ENCODE measurements around the gene PPT2. TPM values are rescaled to one million over a fixed set of nuclear protein-coding genes. Genes with fewer than 3 reads are reported as not detected.
A peak's percentile ranks its signal among the peaks of the same experiment; 100 is the strongest.
"Not testable (repeated sequence)": the region's sequence is repeated elsewhere in the genome, so short reads cannot be mapped to it uniquely, and the experiment has no call there.

PPT2 gene
- polyA plus RNA-seq, 2 donors: 20.7 to 21.6 TPM

DNA sequence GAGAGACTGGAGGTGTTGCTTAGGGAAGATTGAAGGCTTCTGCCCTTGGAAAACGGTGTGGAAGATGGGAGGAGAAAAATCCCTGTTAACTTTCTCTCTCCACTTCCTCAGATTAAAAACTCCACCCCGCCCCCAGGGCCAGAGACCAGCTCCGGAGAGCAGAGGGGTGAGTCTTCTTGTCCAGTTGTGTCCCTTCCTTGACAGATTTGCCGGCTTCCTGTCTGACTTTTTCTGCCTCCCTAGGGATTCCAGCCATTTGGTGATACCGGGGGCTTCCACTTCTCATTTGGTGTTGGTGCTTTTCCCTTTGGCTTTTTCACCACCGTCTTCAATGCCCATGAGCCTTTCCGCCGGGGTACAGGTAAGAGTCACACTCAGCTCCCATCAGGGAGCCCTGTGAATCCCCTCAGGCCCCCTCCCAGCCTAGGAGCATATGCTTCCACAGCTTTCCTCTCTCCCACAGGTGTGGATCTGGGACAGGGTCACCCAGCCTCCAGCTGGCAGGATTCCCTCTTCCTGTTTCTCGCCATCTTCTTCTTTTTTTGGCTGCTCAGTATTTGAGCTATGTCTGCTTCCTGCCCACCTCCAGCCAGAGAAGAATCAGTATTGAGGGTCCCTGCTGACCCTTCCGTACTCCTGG, 25.9 kb downstream of the PPT2 start:
- no peak overlapping the region for H3K27ac ChIP-seq (ENCODE audit: low read depth in 2 of 2, low read length in 1 of 2)
- H3K4me3 ChIP-seq (ENCODE audit: low read depth in 1 of 2, low read length in 2 of 2): no peak overlapping the region
- peaks cover 2 to 8% of the 10 kb centered on the region in 2 donors for H3K36me3 ChIP-seq (ENCODE audit: control insufficient read depth in 2 of 2, insufficient read depth in 2 of 2, low read length in 1 of 2)
- peaks cover 4 to 10% of the 10 kb centered on the region in 2 donors for H3K4me1 ChIP-seq (ENCODE audit: control insufficient read depth in 2 of 2, insufficient read depth in 2 of 2, low read length in 1 of 2)
- no peaks in the 10 kb centered on the region for H3K9me3 ChIP-seq (ENCODE audit: control insufficient read depth in 2 of 2, insufficient read depth in 1 of 2, low read depth in 1 of 2, low read length in 1 of 2)
- no peaks in the 10 kb centered on the region for H3K27me3 ChIP-seq (ENCODE audit: control insufficient read depth in 1 of 2, insufficient read depth in 2 of 2, low read length in 2 of 2)
- 62 to 68% methylated on average over 10 of the region's 10 CpGs for WGBS, 2 donors

DNA sequence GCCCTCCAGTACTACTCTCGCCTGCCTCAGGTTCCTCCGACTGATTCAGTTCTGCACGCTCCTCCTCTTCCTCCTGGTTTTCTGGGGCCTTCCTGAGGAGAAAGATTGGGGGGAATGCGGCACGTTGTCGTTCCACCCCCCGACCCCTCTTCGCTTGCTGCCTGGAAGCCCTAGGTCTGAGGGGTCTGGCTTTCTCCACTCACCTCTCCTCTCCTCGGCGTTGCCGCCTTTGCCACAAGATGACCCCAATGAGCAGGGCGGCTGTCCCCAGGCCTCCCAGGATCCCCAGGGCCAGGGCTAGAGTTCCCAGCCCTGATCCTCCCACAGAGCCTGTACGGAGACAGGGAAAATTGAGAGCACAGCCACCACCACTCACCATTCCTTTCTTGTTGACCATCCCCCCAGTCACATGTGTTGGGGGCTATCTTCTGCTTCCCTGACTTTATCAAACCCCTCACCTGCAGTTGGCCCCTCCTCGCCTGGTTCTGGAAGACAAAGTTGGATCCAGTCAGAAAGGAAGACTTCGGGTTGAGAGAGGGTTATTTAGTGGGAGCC, 27.3 kb downstream of the PPT2 start:
- Histone ChIP-seq H3K4me3 (ENCODE audit: low read depth in 1 of 2, low read length in 2 of 2) (no peak overlapping the region), H3K27me3 (ENCODE audit: control insufficient read depth in 1 of 2, insufficient read depth in 2 of 2, low read length in 2 of 2) (no peaks in the 10 kb centered on the region), H3K4me1 (ENCODE audit: control insufficient read depth in 2 of 2, insufficient read depth in 2 of 2, low read length in 1 of 2) (peaks cover 2 to 7% of the 10 kb centered on the region in 2 donors), H3K9me3 (ENCODE audit: control insufficient read depth in 2 of 2, insufficient read depth in 1 of 2, low read depth in 1 of 2, low read length in 1 of 2) (no peaks in the 10 kb centered on the region), H3K36me3 (ENCODE audit: control insufficient read depth in 2 of 2, insufficient read depth in 2 of 2, low read length in 1 of 2) (peaks cover 2 to 8% of the 10 kb centered on the region in 2 donors), H3K27ac (ENCODE audit: low read depth in 2 of 2, low read length in 1 of 2) (peak overlapping the region in 1 of 2 donors; percentile 20)
- WGBS, 2 donors: 91 to 92% methylated on average over 15 of the region's 15 CpGs

- Histone ChIP-seq H3K27me3 (ENCODE audit: control insufficient read depth in 1 of 2, insufficient read depth in 2 of 2, low read length in 2 of 2) (no peaks in the 10 kb centered on the region), H3K9me3 (ENCODE audit: control insufficient read depth in 2 of 2, insufficient read depth in 1 of 2, low read depth in 1 of 2, low read length in 1 of 2) (no peaks in the 10 kb centered on the region), H3K4me3 (ENCODE audit: low read depth in 1 of 2, low read length in 2 of 2) (no peak overlapping the region), H3K36me3 (ENCODE audit: control insufficient read depth in 2 of 2, insufficient read depth in 2 of 2, low read length in 1 of 2) (peaks cover 8% of the 10 kb centered on the region in 2 donors), H3K27ac (ENCODE audit: low read depth in 2 of 2, low read length in 1 of 2) (peak overlapping the region in 1 of 2 donors; percentile 78), H3K4me1 (ENCODE audit: control insufficient read depth in 2 of 2, insufficient read depth in 2 of 2, low read length in 1 of 2) (peaks cover 2 to 7% of the 10 kb centered on the region in 2 donors)
- 65 to 72% methylated on average over 9 to 10 of the region's 10 CpGs for WGBS, 2 donors
Observed at GRCh38 chr6:32181915-32182529, 28.1 kb downstream of the PPT2 start.

DNA sequence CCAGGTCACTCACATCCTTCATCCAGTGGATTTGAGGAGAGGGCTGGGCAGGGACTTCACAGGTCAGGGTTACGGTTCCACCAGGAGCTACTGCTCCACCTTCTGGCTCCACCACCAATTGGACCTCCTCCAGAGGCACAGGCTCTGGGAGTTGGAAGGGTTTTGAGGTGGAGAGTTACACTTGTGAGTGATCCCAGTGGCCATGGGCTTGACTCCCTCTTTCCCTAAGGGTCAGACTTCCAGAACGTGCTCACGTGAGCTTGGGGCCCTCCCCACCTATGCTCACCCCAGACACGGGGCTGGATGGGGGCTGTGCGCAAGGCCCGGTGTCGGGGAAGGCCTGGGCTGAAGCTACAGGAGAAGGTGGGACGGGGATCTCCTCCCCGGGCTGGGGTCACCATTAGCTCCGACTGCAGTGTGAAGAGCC, 28.6 kb downstream of the PPT2 start:
- WGBS, 2 donors: 81 to 85% methylated on average over 10 of the region's 10 CpGs
- Histone ChIP-seq H3K36me3 (ENCODE audit: control insufficient read depth in 2 of 2, insufficient read depth in 2 of 2, low read length in 1 of 2) (peaks cover 8 to 11% of the 10 kb centered on the region in 2 donors), H3K9me3 (ENCODE audit: control insufficient read depth in 2 of 2, insufficient read depth in 1 of 2, low read depth in 1 of 2, low read length in 1 of 2) (no peaks in the 10 kb centered on the region), H3K4me3 (ENCODE audit: low read depth in 1 of 2, low read length in 2 of 2) (no peak overlapping the region), H3K27me3 (ENCODE audit: control insufficient read depth in 1 of 2, insufficient read depth in 2 of 2, low read length in 2 of 2) (no peaks in the 10 kb centered on the region), H3K27ac (ENCODE audit: low read depth in 2 of 2, low read length in 1 of 2) (peak overlapping the region in 1 of 2 donors; percentile 78), H3K4me1 (ENCODE audit: control insufficient read depth in 2 of 2, insufficient read depth in 2 of 2, low read length in 1 of 2) (peaks cover 2 to 9% of the 10 kb centered on the region in 2 donors)

- no peaks in the 10 kb centered on the region for H3K27me3 ChIP-seq (ENCODE audit: control insufficient read depth in 1 of 2, insufficient read depth in 2 of 2, low read length in 2 of 2)
- peaks cover 8 to 13% of the 10 kb centered on the region in 2 donors for H3K36me3 ChIP-seq (ENCODE audit: control insufficient read depth in 2 of 2, insufficient read depth in 2 of 2, low read length in 1 of 2)
- H3K4me3 ChIP-seq (ENCODE audit: low read depth in 1 of 2, low read length in 2 of 2): no peak overlapping the region
- peaks cover 5 to 10% of the 10 kb centered on the region in 2 donors for H3K4me1 ChIP-seq (ENCODE audit: control insufficient read depth in 2 of 2, insufficient read depth in 2 of 2, low read length in 1 of 2)
- no peaks in the 10 kb centered on the region for H3K9me3 ChIP-seq (ENCODE audit: control insufficient read depth in 2 of 2, insufficient read depth in 1 of 2, low read depth in 1 of 2, low read length in 1 of 2)
- peak overlapping the region in 1 of 2 donors; percentile 78 for H3K27ac ChIP-seq (ENCODE audit: low read depth in 2 of 2, low read length in 1 of 2)
- 70 to 73% methylated on average over 3 of the region's 3 CpGs for WGBS, 2 donors
Observed at GRCh38 chr6:32183030-32183429, 29.1 kb downstream of the PPT2 start.

DNA sequence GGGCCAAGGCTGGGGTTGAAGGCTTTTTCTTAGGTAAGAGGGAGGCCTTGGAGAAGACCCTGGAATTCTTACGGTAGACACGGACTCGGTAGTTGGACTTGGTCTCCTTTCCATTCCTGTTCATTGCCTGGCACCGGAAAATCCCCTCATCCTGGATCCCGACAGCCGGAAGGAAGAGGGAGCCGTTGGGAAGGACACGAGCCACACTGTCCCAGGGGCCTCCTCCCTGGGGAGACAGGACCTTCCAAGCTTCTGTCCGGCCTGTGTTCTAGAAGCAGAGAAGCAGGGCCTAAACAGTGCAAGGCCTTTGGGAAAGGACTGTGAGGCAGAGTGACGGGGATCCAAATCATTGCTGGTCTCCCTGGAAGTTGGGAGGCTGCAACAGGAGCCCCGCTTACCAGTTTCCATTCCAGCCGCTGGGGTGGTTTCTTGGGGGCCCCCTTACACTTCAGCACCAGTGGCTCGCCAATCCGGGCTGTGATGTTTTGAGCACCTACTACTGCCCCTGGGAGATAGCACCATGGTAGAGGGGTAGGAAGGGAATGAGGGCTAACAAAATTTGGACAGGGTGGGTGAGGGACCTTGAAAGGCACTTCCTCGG, 29.6 kb downstream of the PPT2 start:
- Histone ChIP-seq H3K36me3 (ENCODE audit: control insufficient read depth in 2 of 2, insufficient read depth in 2 of 2, low read length in 1 of 2) (peaks cover 8 to 13% of the 10 kb centered on the region in 2 donors), H3K27me3 (ENCODE audit: control insufficient read depth in 1 of 2, insufficient read depth in 2 of 2, low read length in 2 of 2) (no peaks in the 10 kb centered on the region), H3K4me3 (ENCODE audit: low read depth in 1 of 2, low read length in 2 of 2) (no peak overlapping the region), H3K27ac (ENCODE audit: low read depth in 2 of 2, low read length in 1 of 2) (peak overlapping the region in 1 of 2 donors; percentile 78), H3K4me1 (ENCODE audit: control insufficient read depth in 2 of 2, insufficient read depth in 2 of 2, low read length in 1 of 2) (peaks cover 5 to 10% of the 10 kb centered on the region in 2 donors), H3K9me3 (ENCODE audit: control insufficient read depth in 2 of 2, insufficient read depth in 1 of 2, low read depth in 1 of 2, low read length in 1 of 2) (no peaks in the 10 kb centered on the region)
- WGBS, 2 donors: 81 to 82% methylated on average over 15 of the region's 15 CpGs

GRCh38 chr6:32184084-32184640, 30.2 kb downstream of the PPT2 start, which contains the start of gene AGER:
Gene AGER (minus strand): TSS chr6:32184253. CDS start chr6:32184222, 31 bp downstream.
- Histone ChIP-seq H3K27ac (ENCODE audit: low read depth in 2 of 2, low read length in 1 of 2) (peak within 1 kb of the TSS in 1 of 2 donors; percentile 78), H3K36me3 (ENCODE audit: control insufficient read depth in 2 of 2, insufficient read depth in 2 of 2, low read length in 1 of 2) (peaks cover 8 to 13% of the 10 kb centered on the region in 2 donors), H3K9me3 (ENCODE audit: control insufficient read depth in 2 of 2, insufficient read depth in 1 of 2, low read depth in 1 of 2, low read length in 1 of 2) (no peaks in the 10 kb centered on the region), H3K27me3 (ENCODE audit: control insufficient read depth in 1 of 2, insufficient read depth in 2 of 2, low read length in 2 of 2) (no peaks in the 10 kb centered on the region), H3K4me1 (ENCODE audit: control insufficient read depth in 2 of 2, insufficient read depth in 2 of 2, low read length in 1 of 2) (peaks cover 5 to 7% of the 10 kb centered on the region in 2 donors), H3K4me3 (ENCODE audit: low read depth in 1 of 2, low read length in 2 of 2) (no peak within 1 kb of the TSS)
- WGBS, 2 donors: 72 to 77% methylated on average over 6 of the region's 6 CpGs

GRCh38 chr6:32185681-32186131, 31.8 kb downstream of the PPT2 start:
- peak overlapping the region; percentile 33 to 66 for H3K27ac ChIP-seq (ENCODE audit: low read depth in 2 of 2, low read length in 1 of 2)
- not testable (repeated sequence) for H3K9me3 ChIP-seq (ENCODE audit: control insufficient read depth in 2 of 2, insufficient read depth in 1 of 2, low read depth in 1 of 2, low read length in 1 of 2); H3K4me3 ChIP-seq (ENCODE audit: low read depth in 1 of 2, low read length in 2 of 2); H3K27me3 ChIP-seq (ENCODE audit: control insufficient read depth in 1 of 2, insufficient read depth in 2 of 2, low read length in 2 of 2); H3K4me1 ChIP-seq (ENCODE audit: control insufficient read depth in 2 of 2, insufficient read depth in 2 of 2, low read length in 1 of 2)
- H3K36me3 ChIP-seq (ENCODE audit: control insufficient read depth in 2 of 2, insufficient read depth in 2 of 2, low read length in 1 of 2): peaks cover 8 to 13% of the 10 kb centered on the region in 2 donors
- 14 to 21% methylated on average over 11 of the region's 11 CpGs for WGBS, 2 donors

GRCh38 chr6:32186151-32186840, 32.4 kb downstream of the PPT2 start:
- H3K36me3 ChIP-seq (ENCODE audit: control insufficient read depth in 2 of 2, insufficient read depth in 2 of 2, low read length in 1 of 2): peaks cover 8 to 13% of the 10 kb centered on the region in 2 donors
- WGBS, 2 donors: 62% methylated on average over 10 of the region's 10 CpGs
- not testable (repeated sequence) for H3K4me3 ChIP-seq (ENCODE audit: low read depth in 1 of 2, low read length in 2 of 2); H3K9me3 ChIP-seq (ENCODE audit: control insufficient read depth in 2 of 2, insufficient read depth in 1 of 2, low read depth in 1 of 2, low read length in 1 of 2); H3K4me1 ChIP-seq (ENCODE audit: control insufficient read depth in 2 of 2, insufficient read depth in 2 of 2, low read length in 1 of 2); H3K27me3 ChIP-seq (ENCODE audit: control insufficient read depth in 1 of 2, insufficient read depth in 2 of 2, low read length in 2 of 2)
- H3K27ac ChIP-seq (ENCODE audit: low read depth in 2 of 2, low read length in 1 of 2): peak overlapping the region; percentile 66 to 79
